HG03280 (cell line): Measurements from ENCODE around the gene FUCA1.
"Not testable (repeated sequence)": the region's sequence is repeated elsewhere in the genome, so short reads cannot be mapped to it uniquely, and the experiment has no call there.

Source experiments
- ATAC-seq: cut with Tn5 transposase; IDR thresholded peaks from one replicate; pipeline ENCODE4 v1.9.1; 2021; ENCODE audit warnings: mild to moderate bottlenecking, moderate library complexity; ENCODE audit not compliant: unreplicated experiment

FUCA1 gene

GRCh38 chr1:23843644-23844043 is 24.4 kb downstream of the FUCA1 start:
- no peak for ATAC-seq

DNA sequence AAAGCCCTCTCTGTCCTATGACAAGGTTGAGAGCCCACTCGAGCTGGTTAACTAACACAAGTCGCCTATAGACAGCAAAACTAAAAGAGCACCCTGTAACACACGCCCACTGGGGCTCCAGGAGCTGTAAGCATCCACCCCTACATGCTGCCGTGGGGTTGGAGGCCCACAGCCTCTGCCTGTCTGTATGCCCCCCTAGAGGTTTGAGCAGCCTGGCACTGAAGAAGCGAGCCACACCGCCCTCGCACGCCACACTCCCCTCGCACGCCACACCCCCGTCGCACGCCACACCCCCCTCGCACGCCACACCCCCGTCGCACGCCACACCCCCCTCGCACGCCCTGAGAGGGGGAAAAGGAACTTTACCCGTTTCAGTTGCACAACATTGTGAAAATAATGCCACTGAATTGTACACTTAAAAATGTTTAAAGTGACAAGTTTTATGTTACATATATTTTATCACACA is 29.7 kb downstream of the FUCA1 start:
- ATAC-seq = peak; percentile 85

DNA sequence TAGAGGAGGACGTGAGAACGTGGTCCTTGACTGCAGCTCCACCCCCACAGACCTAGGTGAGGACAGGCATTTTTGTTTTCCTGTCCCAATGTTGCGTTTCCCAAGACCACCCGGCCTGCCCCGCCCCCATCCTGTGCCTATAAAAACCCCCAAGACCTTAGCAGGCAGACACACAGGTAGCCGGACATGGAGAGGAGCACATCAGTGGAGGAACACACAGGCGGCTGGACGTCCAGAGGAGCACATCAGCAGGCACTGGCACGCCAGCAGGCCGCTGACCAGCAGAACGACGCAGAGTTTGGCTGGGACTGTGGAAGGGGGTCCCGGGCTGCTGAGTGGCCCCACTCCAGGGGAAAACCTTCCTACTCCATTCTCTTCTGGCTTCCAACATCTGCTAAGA is 30.2 kb downstream of the FUCA1 start:
- no peak for ATAC-seq

DNA sequence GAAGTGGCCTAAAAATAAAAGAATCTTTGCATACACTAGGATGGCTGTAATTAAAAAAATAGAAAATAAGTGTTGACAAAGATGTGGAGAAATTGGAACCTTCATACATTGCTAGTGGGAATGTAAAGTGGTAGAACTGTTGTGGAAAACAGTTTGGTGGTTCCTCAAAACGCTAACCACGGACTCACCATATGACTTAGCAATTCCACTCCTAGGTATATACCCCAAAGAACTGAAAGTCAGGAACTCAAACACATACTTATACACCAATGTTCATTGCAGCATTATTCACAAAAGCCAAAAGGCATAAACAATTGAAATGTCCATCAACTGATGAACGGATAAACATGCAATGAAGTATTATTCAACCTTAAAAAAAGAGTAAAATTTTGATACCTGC is 32.1 kb downstream of the FUCA1 start:
- ATAC-seq = no peak

DNA sequence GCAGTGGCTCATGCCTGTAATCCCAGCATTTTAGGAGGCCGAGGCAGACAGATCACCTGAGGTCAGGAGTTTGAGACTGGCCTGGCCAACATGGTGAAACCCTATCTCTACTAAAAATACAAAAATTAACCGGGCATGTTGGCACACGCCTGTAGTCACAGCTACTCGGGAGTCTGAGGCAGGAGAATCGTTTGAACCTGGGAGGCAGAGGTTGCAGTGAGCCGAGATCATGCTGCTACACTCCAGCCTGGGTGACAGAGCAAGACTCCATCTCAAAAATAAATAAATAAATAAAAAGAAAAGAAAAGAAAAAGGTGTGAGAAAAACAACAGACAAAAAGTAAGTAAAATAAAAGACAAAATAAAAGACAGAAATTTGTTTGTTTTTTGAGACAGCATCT is 33.9 kb downstream of the FUCA1 start:
- not testable (repeated sequence) for ATAC-seq

- no peak for ATAC-seq
These were observed 40.4 kb downstream of the FUCA1 start for GRCh38 chr1:23827717-23828116.

DNA sequence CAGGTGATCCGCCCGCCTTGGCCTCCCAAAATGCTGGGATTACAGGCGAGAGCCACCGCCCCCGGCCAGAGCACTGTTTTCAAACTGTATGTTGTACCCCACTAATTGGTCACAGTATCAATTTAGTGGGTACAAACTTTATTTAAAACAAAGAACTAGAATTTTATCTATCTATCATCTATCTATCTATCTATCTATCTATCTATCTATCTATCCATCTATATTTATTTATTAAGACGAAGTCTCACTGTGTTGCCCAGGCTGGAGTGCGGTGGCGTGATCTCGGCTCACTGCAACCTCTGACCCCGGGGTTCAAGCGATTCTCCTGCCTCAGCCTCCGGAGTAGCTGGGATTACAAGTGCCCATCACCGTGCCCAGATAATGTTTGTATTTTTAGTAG is 41.5 kb downstream of the FUCA1 start:
- not testable (repeated sequence) for ATAC-seq

DNA sequence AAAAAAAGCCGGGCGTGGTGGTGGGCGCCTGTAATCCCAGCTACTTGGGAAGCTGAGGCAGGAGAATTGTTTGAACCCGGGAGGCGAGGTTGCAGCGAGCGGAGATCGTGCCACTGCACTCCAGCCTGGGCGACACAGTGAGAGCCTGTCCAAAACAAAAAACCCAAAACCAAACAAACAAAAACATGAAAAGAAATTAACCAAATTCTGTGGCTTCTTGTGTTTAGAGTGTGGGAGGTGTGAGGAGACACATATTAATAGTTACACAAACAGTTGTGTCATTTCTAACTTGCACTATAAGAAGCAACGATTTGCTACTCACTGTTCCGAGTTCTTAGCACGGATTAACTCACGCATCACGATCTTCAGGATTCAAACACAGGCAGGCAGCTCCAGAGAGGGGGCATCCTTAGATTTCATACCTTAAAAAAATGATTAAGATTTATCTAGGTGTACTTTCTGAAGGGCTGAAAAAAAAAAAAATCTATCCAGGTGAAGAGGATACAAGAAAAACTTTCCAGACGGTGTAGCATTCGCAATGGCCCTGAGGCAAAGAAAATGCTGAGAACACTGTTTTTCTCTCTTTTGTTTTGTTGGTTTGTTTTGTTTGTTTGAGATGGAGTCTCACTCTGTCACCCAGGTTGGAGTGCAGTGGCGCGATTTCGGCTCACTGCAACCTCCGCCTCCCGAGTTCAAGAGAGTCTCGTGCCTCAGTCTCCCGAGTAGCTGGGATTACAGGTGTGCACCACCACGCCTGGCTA is 42.1 kb downstream of the FUCA1 start:
- ATAC-seq = no peak

DNA sequence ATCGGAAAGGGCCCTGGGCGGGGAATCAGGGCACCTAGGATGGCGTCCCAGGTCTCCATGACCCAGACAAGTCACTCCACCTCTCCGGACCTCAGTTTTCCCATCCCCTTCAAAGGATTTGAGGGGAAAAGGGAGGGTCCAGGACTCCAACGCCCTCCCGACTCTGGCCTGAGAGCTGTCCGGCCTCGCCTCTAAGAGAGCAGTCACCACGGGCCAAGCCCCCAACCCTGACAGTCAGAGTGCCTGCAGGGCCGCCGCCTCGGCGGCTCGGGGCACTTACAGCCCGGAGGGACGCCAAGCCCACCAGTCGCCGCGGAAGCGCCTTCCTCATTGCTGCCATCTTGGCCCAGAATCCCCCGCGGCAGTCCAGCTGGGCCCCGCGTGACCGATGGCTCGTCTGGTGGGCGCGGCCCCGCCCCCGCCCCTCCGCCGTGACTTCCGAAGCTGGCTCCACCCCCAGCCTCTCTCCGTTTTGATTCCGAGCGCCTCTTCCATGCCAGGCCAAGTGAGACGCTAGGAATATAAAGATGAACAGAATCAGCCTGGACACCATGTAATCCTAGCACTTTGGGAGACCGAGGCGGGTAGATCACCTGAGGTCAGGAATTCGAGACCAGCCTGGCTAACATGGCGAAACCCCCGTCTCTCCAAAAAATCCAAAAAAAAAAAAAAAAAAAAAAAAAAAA is 42.9 kb downstream of the FUCA1 start, which contains the start of gene HMGCL:
Gene HMGCL (minus strand): TSS at position 354 of the 686 bp plus-strand sequence. CDS start 14 bp downstream, at position 340.
- peak; percentile 88 for ATAC-seq

DNA sequence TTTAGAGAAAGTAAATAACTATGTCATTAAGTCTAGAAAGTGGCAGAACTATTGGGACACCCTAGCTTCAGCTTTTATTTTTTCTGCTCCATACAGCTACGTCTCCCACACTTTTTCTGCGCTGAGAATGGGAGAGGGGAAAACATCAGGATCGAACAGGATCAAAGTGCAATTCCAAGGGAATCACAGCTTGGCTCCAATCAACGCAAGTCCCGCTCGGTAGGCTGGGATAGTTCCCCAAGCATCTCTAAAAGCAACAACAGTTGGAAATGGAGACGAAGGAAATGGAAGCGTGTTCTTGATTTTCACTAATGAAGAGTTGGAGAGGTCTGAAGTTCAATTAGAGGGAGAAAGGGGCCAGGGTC is 43.4 kb downstream of the FUCA1 start:
- ATAC-seq = no peak

DNA sequence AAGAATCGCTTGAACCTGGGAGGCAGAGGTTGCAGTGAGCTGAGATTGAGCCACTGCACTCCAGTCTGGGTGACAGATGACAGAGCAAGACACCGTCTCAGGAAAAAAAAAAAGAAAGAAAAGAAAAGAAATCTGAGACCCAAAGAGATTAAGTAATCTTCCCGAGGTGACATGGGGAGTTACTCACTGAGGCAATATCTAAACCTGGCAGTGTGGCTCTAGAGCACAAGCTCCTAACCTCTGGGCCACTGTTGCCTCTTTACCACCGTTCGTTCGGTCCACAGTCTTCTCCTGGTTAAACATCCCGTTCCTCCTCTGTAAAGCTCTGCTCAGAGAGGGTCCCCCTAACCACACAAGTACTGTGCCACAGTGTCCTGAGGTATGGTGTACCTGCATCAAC is 44.3 kb downstream of the FUCA1 start:
- ATAC-seq = no peak

- no peak for ATAC-seq
These were observed 50.5 kb downstream of the FUCA1 start for GRCh38 chr1:23817633-23818032.

GRCh38 chr1:23816906-23817305 is 51.2 kb downstream of the FUCA1 start:
- ATAC-seq = no peak

GRCh38 chr1:23816361-23816760 is 51.7 kb downstream of the FUCA1 start:
- ATAC-seq = no peak

DNA sequence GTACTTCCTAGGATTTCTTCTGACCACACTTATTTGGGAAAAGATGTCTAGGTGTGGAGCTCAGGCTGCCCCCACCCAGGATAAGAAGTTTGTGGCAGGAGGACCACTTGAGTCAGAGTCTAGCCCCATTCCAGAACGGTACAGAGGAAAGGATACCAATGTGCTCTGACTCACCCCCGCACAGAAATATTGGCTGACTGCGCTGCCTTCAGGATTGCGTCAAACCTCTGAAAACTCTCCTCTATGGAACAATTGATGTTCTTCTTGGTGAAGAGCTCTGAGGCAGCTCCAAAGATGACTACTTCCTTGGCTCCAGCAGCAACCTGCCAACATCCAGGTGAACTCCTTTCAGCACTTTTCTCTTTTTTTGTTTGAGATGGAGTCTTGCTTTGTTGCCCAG is 54.1 kb downstream of the FUCA1 start:
- ATAC-seq = no peak

DNA sequence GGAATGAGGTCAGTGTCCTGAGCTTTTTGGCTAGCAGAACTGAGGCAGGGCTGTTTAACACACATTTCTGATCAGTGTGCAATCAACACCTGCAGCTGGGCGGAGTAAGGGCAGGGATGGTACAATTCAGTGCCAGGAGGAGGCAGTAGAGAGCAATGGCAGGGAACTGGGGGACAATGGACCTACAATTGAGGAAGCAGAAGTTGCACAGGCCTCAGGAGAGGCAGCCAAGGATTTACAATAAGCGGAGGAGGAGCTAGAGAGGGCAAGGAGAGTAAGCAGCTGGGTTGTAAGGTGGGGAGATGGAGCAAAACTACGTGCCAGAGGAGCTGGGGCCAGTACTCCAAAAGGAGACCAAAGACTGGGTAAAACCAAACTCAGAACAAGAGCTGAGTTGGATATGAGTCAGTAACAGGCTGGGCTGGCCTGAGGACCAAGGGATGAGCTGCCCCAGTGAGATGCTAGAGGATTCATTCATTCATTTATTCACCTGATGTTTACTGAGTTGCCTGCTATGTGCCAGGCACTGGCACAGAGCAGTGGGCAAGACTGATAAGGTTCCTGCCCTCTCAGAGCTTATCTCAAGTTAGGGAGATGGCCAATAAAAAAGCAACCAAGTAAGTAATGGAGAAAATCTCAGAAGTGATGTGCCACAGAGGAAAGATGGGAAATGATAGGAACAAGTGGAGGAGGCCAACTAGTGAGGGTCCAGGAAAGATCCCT is 57.1 kb downstream of the FUCA1 start:
- peak; percentile 61 for ATAC-seq

- peak; percentile 58 for ATAC-seq
These were observed 58.3 kb downstream of the FUCA1 start for GRCh38 chr1:23809751-23810171.

- ATAC-seq = no peak
These were observed 60.6 kb downstream of the FUCA1 start for GRCh38 chr1:23807453-23807852.

DNA sequence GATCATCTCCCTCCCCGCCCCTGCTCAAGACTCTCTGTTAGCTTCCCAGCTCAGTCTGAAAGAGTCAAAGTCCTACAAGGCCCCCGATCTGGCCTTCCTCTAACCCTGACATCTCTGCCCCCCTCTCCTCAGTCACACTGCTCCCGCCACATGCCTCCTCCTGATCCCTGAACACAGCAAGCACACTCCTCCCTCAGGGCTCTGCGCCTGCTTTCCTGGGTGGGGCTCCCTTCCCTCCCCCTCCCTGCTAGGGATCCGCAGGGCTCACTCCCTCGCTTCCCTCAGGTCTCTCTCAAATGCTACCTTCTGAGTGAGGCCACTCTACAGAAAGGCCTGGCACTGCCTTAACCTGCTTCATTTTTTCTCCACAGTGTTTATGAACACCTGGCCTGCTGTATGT is 61.8 kb downstream of the FUCA1 start:
- ATAC-seq = no peak

DNA sequence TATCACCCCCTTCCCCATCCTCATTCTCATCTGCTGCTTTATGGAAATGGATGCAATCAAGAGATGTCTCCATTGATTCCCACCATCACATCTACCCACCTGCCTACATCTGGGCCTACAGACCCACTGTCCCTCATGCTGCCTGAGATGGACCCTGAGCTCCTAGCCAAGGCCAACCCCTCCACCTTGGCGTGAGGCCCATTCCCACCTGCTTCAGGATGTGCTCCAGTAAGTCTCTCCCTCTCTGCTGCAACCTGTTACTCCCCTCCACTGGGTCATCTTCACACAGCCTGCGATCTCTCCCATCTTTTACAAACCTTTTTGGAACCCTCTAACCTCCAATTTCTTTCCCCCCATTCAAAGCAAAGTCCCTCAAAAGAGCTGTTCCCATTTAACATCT is 63.1 kb downstream of the FUCA1 start:
- ATAC-seq = no peak

- no peak for ATAC-seq
These were observed 63.8 kb downstream of the FUCA1 start for GRCh38 chr1:23804183-23804835.
